HG02642 (cell line): ENCODE data around the gene CCZ1B.
A peak's percentile ranks its signal among the peaks of the same experiment; 100 is the strongest.
"Not testable (repeated sequence)": the region's sequence is repeated elsewhere in the genome, so short reads cannot be mapped to it uniquely, and the experiment has no call there.

Experiments used
- ATAC-seq: cut with Tn5 transposase; IDR thresholded peaks from one replicate; pipeline ENCODE4 v1.9.1; 2021; ENCODE audit warnings: mild to moderate bottlenecking; ENCODE audit not compliant: unreplicated experiment, poor library complexity

CCZ1B gene

DNA sequence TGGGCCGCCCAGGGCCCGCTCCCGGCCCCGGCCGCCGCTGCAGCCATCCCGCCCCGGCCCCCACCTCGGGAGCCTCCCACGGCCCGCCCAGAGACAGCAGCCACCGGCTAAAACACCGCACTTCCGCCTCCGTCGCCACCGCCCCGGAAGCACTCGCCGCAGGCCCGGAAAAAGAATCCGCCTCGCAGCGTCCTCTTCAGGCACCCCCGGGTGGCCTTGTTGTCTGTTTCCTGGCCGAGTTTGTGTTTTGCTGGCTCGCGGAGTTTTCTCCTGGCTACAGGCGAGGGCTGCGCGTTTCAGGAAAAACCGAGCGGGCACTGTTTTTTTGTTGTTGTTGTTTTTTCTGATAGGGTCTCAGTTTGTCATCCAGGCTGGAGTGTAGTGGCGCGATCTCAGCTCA is at the start of gene CCZ1B:
TSS of gene CCZ1B (minus strand) at position 125 of the 400 bp plus-strand sequence. CDS start at position 47, 78 bp downstream.
- ATAC-seq, result peak; percentile 99

DNA sequence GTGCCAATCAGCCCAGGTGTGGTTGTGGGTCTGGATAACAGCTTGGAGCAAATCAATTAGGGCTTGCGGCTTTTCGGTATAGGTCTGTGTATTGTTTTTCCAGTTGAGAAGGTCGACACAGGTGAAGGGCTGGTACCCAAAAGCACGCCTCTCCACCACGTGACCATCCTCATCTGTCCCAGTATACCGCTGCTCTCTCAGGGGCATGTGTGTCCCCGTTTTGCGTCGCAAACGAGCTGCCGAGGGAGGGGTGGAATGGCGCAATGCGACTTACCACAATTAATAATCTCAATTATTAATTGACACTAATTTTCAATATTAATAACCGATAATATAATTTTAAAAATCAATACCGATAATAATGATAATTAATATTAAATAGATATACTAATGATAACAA is 48.9 kb upstream of the CCZ1B start:
- not testable (repeated sequence) for ATAC-seq

DNA sequence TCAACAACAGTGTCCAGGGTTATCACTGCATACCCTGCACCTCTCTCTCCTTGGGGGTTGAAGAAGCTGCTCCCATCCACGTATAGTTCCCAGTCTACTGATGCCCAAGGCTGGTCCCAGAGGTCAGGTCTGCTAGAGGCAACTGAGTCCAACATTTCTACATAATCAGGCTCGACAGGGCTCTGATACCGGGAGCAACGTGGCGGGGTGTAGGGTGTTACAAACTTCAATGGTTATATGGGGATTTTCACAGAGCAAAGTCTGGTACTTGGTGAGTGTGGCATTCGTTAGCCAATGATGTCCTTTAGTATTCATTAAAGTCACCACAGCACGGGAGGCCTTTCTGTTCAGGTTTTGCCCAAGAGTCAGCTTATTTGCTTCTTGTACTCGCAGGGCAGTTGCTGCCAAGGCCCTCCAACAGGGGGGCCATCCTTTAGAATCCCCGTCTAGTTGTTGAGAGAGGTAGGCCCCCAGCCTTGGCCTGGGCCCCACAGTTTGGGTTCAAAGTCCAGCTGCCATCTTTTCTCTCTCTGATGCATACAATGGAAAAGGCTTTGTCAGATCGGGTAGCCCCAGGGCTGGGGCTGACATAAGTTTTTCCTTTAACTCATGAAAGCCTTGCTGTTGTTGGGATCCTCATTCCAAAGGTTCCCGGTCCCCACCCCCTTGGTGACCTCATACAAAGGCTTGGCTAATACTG is 46.3 kb upstream of the CCZ1B start:
- not testable (repeated sequence) for ATAC-seq

DNA sequence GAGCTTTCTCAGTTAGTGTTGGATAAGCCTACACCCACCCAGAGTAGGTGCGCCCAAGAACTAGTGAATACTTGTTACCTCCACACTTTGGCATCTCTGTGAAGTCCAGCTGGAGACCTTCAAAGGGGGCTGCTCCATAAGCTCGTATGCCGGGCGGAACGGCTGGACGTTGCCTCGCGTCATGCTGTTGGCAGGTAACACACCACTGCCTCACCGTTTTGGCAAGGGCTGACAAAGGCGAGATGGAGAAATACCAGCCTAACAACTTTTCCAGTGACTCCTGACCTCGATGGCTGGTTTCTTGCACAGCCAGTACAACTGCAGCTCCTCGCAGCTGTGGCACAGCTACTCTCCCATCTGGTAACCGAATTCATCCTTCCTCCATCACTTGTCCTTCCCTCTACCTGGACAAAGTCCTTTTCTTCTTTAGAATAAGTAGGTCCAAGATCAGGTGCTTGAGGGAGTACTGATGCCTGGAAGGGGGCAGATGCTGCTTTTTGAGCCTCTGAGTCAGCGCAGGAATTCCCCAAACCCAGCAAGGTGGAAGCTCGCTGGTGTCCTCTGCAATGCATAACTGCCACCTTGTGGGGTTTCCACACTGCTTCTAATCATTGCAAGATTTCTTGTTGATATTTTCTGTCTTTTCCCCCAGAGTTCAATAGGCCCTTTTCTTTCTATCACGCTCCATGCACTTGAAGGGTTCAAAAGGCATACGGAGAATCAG is 45.5 kb upstream of the CCZ1B start:
- not testable (repeated sequence) for ATAC-seq

- ATAC-seq, result not testable (repeated sequence)
Measured at GRCh38 chr7:6864751-6865150, 38.7 kb upstream of the CCZ1B start.

DNA sequence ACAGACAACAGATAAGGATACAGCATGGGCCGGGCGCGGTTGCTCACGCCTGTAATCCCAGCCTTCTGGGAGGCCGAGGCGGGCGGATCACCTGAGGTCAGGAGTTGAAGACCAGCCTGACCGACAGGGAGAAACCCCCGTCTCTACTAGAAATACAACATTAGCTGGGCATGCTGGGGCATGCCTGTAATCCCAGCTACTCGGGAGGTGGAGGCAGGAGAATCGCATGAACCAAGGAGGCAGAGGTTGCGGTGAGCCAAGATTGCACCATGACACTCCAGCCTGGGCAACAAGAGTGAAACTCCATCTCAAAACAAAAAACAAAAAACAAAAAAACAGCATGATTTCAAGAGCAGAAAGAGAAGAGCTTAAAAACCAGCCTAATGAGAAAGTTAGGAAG is 38.1 kb upstream of the CCZ1B start:
- not testable (repeated sequence) for ATAC-seq

DNA sequence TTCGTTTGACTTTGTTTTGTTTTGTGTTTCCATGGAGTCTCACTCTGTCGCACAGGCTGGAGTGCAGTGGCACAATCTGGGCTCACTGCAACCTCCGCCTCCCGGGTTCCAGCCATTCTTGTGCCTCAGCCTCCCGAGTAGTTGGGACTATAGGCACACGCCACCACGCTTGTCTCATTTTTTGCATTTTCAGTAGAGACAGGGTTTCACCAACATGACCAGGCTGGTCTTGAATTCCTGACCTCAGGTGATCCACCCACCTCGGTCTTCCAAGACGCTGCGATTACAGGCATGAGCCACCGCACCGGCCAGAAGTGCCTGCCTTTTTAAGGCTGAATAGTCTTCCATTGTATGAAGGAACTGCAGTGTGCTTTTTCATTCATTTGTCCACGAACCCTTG is 36.8 kb upstream of the CCZ1B start:
- not testable (repeated sequence) for ATAC-seq

- ATAC-seq, result not testable (repeated sequence)
Measured at GRCh38 chr7:6857721-6858314, 31.7 kb upstream of the CCZ1B start.

GRCh38 chr7:6855563-6856131 is 29.6 kb upstream of the CCZ1B start:
- ATAC-seq, result not testable (repeated sequence)

DNA sequence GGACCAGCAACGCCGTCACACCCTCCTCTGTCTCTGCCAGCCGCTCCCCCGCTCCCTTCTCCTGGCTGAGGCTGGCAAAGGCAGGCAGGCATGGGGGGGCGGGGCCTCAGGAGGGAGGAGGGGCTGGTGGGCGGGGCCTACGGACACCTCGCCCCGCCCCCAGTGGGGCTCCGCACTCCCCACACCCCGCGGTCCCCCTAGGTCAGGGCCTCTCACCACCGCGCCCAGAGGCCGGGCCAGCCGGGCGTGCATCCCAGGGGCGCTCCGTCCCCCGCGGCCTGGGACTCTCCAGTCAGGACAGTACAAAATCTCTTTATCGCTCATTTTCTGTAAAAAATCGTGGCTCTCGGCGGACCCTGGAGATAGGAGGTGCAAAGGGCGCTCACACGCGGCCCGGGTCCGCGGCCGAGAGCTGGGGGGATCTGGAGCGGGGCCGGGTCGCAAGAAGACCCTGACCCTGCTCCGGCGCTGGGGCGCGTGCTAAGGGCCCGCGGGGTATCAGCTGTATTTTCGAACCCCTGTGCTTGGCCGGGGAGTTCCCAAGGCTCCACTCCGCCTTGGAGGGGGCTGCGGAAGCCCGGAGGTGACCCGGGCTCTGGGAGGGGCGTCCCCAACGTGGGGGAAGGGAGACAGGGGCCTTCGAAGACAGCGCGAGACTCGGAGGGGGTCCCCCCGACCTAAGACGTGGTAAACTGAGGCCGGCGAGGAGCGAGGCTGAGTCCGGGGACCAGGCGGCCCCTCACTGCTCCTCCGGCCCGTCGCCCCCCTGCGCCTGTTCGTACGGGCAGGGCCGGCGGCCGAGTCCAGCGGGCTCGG is 28.9 kb upstream of the CCZ1B start:
- not testable (repeated sequence) for ATAC-seq

DNA sequence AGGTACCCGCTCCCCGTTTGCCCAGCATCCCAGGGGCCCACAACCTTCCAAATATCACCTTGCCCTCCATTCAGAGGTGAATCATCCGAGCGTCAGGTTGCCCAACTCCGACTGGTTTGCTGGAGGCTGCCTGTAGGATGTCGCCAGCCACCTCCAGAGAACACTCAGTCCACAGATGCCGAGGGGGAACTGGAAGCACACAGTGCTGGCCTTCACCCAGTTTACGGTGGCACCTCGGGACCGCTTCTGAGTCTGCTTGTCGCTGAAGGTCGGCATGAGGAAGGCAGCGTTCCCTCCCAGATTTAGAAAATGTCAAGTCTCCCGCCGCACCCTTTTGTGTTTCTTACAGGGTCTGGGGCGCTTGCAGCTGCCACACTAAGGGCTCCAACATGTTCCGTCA is 27.6 kb upstream of the CCZ1B start:
- not testable (repeated sequence) for ATAC-seq

- not testable (repeated sequence) for ATAC-seq
Measured at GRCh38 chr7:6849127-6849526, 23.1 kb upstream of the CCZ1B start.

GRCh38 chr7:6847751-6848150 is 21.7 kb upstream of the CCZ1B start:
- not testable (repeated sequence) for ATAC-seq

GRCh38 chr7:6845971-6846449 is 19.9 kb upstream of the CCZ1B start:
- ATAC-seq, result not testable (repeated sequence)

DNA sequence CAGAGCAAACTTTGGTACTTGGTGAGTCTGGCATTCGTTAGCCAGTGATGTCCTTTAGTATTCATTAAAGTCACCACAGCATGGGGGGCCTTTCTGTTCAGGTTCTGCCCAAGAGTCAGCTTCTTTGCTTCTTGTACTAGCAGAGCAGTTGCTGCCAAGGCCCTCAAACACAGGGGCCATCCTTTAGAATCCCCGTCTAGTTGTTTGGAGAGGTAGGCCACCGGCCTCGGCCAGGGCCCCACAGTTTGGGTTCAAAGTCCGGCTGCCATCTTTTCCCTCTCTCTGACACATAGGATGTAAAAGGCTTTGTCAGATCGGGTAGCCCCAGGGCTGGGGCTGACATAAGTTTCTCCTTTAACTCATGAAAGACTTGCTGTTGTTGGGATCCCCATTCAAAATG is 17.6 kb upstream of the CCZ1B start:
- not testable (repeated sequence) for ATAC-seq

DNA sequence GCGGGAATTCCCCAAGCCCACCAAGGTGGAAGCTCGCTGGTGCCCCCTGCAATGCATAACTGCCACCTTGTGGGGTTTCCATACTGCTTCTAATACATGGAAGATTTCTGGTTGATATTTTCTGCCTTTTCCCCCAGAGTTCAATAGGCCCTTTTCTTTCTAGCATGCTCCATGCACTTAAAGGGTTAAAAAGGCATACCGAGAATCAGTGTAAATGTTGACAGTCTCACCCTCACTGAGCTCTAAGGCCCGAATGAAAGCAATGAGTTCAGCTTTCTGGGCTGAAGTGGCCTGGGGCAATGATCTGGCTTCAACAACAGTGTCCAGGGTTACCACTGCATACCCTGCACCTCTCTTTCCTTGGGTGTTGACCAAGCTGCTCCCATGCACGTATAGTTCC is 17.0 kb upstream of the CCZ1B start:
- not testable (repeated sequence) for ATAC-seq

DNA sequence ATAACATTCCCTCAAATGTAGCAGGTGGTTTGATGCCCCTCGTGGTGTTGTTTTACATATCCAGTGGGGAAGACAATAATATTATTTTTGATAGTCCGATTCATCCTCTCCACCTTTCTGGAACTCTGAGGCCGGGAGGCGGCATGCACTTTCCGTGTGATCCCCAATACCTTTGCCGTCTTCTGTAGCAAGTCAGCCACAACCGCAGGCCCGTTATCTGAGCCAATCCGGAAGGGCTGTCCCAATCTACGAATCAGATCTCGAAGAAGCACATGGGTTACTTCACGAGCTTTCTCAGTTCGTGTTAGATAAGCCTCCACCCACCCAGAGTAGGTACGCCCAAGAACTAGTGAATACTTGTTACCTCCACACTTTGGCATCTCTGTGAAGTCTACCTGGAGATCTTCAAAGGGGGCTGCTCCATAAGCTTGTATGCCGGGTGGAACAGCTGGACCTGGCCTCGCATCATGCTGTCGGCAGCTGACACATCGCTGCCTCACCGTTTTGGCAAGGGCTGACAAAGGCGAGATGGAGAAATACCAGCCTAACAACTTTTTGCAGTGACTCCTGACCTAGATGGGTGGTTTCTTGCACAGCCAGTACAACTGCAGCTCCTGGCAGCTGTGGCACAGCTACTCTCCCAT is 16.3 kb upstream of the CCZ1B start:
- not testable (repeated sequence) for ATAC-seq

DNA sequence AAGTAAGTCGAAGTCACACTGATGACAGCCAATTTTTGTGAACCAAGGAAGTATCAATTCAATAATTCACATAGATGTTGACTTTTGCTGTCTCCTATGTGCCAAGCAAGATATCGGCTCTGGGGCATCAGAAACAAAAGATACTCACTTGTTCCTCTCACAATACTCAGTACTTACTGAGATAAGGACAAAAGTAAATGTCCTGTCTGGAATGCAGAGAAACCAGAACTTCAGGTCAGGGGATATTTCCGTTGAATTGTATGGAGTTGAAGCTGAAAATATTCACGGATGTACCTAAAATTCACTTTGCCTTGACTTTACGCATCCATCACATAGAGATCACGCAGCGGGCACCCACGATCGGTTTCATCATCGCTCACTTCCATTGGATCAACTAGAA is 11.0 kb upstream of the CCZ1B start:
- ATAC-seq, result not testable (repeated sequence)

GRCh38 chr7:6835521-6835920 is 9.4 kb upstream of the CCZ1B start:
- not testable (repeated sequence) for ATAC-seq
